Stromal cell of bone marrow (primary cell): ENCODE data around the gene MAPRE3.
"Not testable (repeated sequence)": the region's sequence is repeated elsewhere in the genome, so short reads cannot be mapped to it uniquely, and the experiment has no call there.

Source experiments
- DNase-seq: peaks from one replicate; pipeline ENCODE4 v3.0.0-alpha.2; 2012; ENCODE audit warnings: low read depth

The MAPRE3 gene

DNA sequence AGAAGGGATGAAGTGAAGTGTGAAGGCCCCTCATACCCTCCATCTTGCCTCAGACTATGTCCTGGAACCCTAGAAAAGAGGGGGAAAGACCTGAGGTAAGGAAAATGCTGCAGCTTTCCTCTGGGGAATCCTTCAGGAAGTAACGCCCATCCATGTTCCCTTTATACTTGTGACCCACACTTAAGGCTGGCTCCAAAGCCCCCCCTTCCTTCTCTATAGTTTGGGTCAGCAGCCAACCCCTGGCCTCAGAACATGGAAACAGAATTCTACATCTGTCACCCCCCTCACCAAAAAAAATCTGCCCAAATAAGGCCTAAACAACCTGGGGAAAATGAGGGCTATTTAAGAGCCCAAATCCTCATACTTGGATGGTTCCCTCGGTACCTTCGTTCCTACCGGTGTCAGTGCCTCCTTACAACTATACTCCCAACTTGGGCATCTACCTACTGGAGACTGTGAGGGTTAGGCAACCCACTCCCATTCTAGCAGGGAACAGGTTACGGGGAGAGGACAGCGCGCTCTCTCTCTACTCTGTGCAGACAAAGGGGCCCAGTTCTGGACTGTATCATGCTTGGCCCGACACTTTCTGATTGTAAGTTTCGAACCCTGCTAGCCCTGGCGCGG is 100.3 kb downstream of the MAPRE3 start:
- no peak for DNase-seq

DNA sequence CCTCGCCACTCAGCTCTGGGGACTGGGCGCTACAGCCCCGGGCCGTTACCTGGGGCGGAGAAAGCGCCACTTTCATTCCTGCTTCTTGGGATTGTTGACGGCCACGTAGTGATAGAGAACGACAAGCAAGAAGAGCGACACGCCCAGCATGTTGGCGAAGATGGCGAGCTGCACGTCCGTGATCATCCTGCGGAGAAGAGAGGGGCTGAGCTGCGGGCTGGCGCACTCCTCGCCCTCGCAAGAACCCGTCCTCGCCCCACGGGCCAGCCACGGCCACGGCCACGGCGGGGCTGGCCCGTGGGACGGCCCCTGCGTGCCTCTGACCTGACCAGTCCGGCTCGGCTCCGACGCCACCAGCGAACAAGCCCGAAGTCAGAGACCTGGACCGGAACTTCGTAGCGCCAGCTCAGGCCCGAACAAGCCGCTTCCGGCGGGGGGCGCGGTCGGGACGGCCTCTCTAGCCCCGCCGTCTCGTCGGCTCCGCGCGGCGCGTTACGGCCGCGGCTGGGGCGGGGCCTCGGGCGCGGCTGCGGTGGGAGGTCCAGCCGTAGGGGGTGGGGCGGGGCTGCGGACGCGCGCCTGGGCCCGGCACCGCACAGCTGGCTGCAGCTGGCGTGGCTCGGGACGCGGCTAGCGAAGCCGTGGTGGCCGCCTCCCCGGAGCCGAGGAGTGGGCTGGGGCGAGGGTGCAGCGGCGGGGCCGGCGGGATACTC is 101.0 kb downstream of the MAPRE3 start, which contains the start of gene OST4:
Gene OST4, minus strand, starts transcription at position 378 of the 713 bp plus-strand sequence.
- peak; percentile 88 for DNase-seq

DNA sequence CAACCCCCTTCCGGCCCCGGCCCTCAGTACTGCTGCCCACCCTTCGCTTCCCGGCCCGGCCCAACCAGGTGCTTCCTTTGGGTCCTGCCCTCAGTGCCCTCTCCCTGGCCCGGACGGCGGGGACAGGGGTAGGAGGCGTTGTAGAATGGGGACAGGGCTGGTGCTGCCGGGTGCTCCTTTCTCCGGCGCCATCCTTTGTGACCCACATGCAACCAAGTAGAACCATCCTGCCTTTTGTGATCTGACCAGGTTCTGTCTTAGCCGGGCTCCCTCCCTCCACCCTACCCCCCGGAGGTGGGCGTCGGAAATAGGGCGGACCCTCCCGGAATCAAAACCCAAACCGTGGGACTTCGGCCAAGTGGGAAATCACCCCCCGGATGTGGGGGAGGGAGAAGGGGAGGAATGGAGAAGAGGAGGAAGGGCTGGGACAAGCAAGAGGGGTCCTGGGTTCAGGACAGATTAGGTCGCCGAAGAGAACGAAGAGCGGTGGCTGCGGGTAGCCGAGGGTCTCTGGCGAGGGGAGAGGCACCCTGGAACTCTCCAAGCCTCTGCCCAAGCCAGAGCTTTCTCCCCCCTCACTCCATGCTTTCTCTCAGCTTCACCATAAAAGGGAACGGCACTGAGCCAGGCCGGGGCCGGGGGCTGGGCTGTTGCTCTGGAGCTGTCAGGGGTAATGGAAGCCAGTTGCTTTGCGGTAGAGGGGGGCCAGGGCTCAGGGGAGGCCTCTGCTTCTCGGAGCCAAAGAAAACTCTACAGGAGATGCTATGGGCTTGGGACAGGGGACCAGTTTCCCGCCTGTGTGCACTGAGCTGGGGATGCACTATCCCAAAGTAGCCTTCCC is 101.8 kb downstream of the MAPRE3 start:
- no peak for DNase-seq

- DNase-seq = no peak
Observed at GRCh38 chr2:27072920-27073319, 102.5 kb downstream of the MAPRE3 start.

GRCh38 chr2:27073782-27074181 is 103.3 kb downstream of the MAPRE3 start:
- DNase-seq = no peak

- DNase-seq = no peak
Observed at GRCh38 chr2:27074738-27075565, 104.5 kb downstream of the MAPRE3 start.

GRCh38 chr2:27075566-27075871 is 105.1 kb downstream of the MAPRE3 start:
- not testable (repeated sequence) for DNase-seq

DNA sequence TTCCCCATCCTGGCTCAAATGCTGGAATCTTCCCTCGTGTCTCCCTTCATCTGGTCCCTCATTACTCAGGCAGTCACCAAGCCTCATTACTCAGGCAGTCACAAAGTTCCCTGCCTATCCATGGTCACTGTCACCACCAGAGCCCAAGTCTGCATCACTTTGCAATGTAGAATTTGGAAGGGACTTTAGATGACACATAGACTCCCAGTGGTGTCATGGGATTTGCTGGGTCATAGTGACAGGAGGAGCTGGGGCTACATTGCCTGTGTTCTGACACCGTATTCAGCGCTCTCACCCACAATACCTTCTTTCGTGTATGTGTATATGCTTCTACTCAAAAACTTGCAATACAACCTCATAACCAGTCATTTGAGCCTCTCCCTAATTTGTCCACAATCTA is 105.9 kb downstream of the MAPRE3 start:
- no peak for DNase-seq
